Liver (tissue), 9 donors: ENCODE measurements around the gene TCERG1L. TPM values are rescaled to one million over a fixed set of nuclear protein-coding genes. Genes with fewer than 3 reads are reported as not detected.

Source experiments
- DNase-seq: peaks from one replicate; pipeline ENCODE4 v3.0.0-alpha.2; 2017; ENCODE audit warnings: low spot score
- H3K27ac ChIP-seq, 2 donors: one replicate each; pipeline ENCODE4 v1.7.0; 2013; ENCODE audit warnings: inconsistent platforms in 2 of 2, low read length in 2 of 2, control low read depth in 1 of 2, low read depth in 1 of 2, mild to moderate bottlenecking in 1 of 2
- H3K27me3 ChIP-seq, 4 donors: one replicate each; pipeline versions ENCODE4 v1.6.1 to v1.7.0; 2013; ENCODE audit warnings: low read length in 3 of 4, inconsistent platforms in 1 of 4, mild to moderate bottlenecking in 1 of 4, moderate library complexity in 1 of 4; ENCODE audit not compliant: control insufficient read depth in 4 of 4, insufficient read depth in 4 of 4
- H3K36me3 ChIP-seq, 4 donors: one replicate each; pipeline versions ENCODE4 v1.6.1 to v1.7.0; 2013; ENCODE audit warnings: low read length in 3 of 4, mild to moderate bottlenecking in 3 of 4, low read depth in 1 of 4, moderate library complexity in 1 of 4; ENCODE audit not compliant: control insufficient read depth in 4 of 4, insufficient read depth in 3 of 4
- H3K4me1 ChIP-seq, 4 donors: one replicate each; pipeline versions ENCODE4 v1.6.1 to v1.7.0; 2013; ENCODE audit warnings: low read length in 3 of 4, mild to moderate bottlenecking in 3 of 4, moderate library complexity in 1 of 4; ENCODE audit not compliant: control insufficient read depth in 4 of 4, insufficient read depth in 4 of 4
- H3K4me3 ChIP-seq, 3 donors: one replicate each; pipeline versions ENCODE4 v1.6.1 to v1.7.0; 2013; ENCODE audit warnings: low read length in 3 of 3, control low read depth in 1 of 3, low read depth in 1 of 3, mild to moderate bottlenecking in 1 of 3
- H3K9ac ChIP-seq, 2 donors: one replicate each; pipeline ENCODE4 v1.7.0; 2013; ENCODE audit warnings: low read length in 2 of 2, mild to moderate bottlenecking in 2 of 2, moderate library complexity in 2 of 2, control low read depth in 1 of 2, low read depth in 1 of 2
- H3K9me3 ChIP-seq, 4 donors: one replicate each; pipeline versions ENCODE4 v1.6.1 to v1.7.0; 2013; ENCODE audit warnings: low read length in 3 of 4; ENCODE audit not compliant: control insufficient read depth in 4 of 4
- ATF3 ChIP-seq: IDR thresholded peaks from 2 replicates; pipeline ENCODE4 v1.6.1; 2016; ENCODE audit warnings: antibody characterized with exemption
- CTCF ChIP-seq: fragments of 150-350 bp; IDR thresholded peaks from 2 replicates; pipeline ENCODE4 v1.5.1; 2017; ENCODE audit warnings: improper control_type of control experiment, low read depth, low read length; ENCODE audit not compliant: missing input control
- EGR1 ChIP-seq, 2 donors: IDR thresholded peaks; 2 replicates each; pipeline ENCODE4 v1.6.1; 2016 to 2018; ENCODE audit warnings: antibody characterized with exemption in 2 of 2, low read depth in 2 of 2
- FOXA1 ChIP-seq: IDR thresholded peaks from 2 replicates; pipeline ENCODE4 v1.6.1; 2016; ENCODE audit warnings: antibody characterized with exemption
- FOXA2 ChIP-seq: IDR thresholded peaks from 2 replicates; pipeline ENCODE4 v1.6.1; 2016; ENCODE audit warnings: antibody characterized with exemption
- GABPA ChIP-seq, 2 donors: IDR thresholded peaks in 1 of 2; conservative IDR thresholded peaks in 1 of 2; 2 replicates each; pipeline ENCODE4 v1.6.1; 2016; ENCODE audit warnings: antibody characterized with exemption in 2 of 2, mild to moderate bottlenecking in 1 of 2, moderate library complexity in 1 of 2
- HNF4A ChIP-seq, 2 donors: conservative IDR thresholded peaks; 2 replicates each; pipeline ENCODE4 v1.6.1; 2016; ENCODE audit warnings: antibody characterized with exemption in 2 of 2, mild to moderate bottlenecking in 2 of 2
- HNF4G ChIP-seq: IDR thresholded peaks from 2 replicates; pipeline ENCODE4 v1.6.1; 2016; ENCODE audit warnings: antibody characterized with exemption
- JUND ChIP-seq, 2 donors: IDR thresholded peaks; 2 replicates each; pipeline ENCODE4 v1.6.1; 2016; ENCODE audit warnings: antibody characterized with exemption in 2 of 2
- NR2F2 ChIP-seq: IDR thresholded peaks from 2 replicates; pipeline ENCODE4 v1.6.1; 2016; ENCODE audit warnings: antibody characterized with exemption
- RAD21 ChIP-seq, 2 donors: IDR thresholded peaks; 2 replicates each; pipeline ENCODE4 v1.6.1; 2016; ENCODE audit warnings: antibody characterized with exemption in 2 of 2, mild to moderate bottlenecking in 2 of 2
- RXRA ChIP-seq, 2 donors: IDR thresholded peaks; 2 replicates each; pipeline ENCODE4 v1.6.1; 2017 to 2018; ENCODE audit warnings: antibody characterized with exemption in 2 of 2, mild to moderate bottlenecking in 1 of 2
- SP1 ChIP-seq: IDR thresholded peaks from 2 replicates; pipeline ENCODE4 v1.6.1; 2018; ENCODE audit warnings: antibody characterized with exemption, mild to moderate bottlenecking
- TAF1 ChIP-seq: conservative IDR thresholded peaks from 2 replicates; pipeline ENCODE4 v1.6.1; 2016; ENCODE audit warnings: antibody characterized with exemption, mild to moderate bottlenecking
- YY1 ChIP-seq: IDR thresholded peaks from 2 replicates; pipeline ENCODE4 v1.6.1; 2016; ENCODE audit warnings: antibody characterized with exemption, mild to moderate bottlenecking
- WGBS: extraction: QIAGEN DNeasy Blood & Tissue Kit; methylation state at CpG from one replicate; pipeline ENCODE4 v1.1.7; 2013; 5-methylcytosine and 5-hydroxymethylcytosine counted together
- polyA plus RNA-seq, 2 donors: library from polyadenylated mRNA; stranded (reverse) in 1 of 2; unstranded in 1 of 2; fragments of 200-250 nt in 1 of 2; fragments of >200 nt in 1 of 2; fragmentation: Nextera tagmentation in 1 of 2; extraction: Ambion mirVana in 1 of 2; gene quantifications; one replicate each; pipeline versions ENCODE4 v1.2.1 to v1.2.3, GENCODE V29; 2013 to 2015
- total RNA-seq, 2 donors: library from RNA; depleted of rRNA; stranded (reverse); fragments of >200 nt; gene quantifications; one replicate each; pipeline ENCODE4 v1.2.3, GENCODE V29; 2014
- TF ChIP-seq, protein P1 (sequence below): IDR thresholded peaks from 2 replicates; pipeline ENCODE4 v1.6.1; 2016; ENCODE audit warnings: antibody characterized with exemption
- TF ChIP-seq, protein P2 (sequence below): IDR thresholded peaks from 2 replicates; pipeline ENCODE4 v1.6.1; 2016; ENCODE audit warnings: antibody characterized with exemption, mild to moderate bottlenecking
- donor health status: healthy.
- donor health status: healthy.
- donor health status: healthy.
- donor health status: healthy.
- donor health status: healthy.

The TCERG1L gene
- total and polyA plus RNA-seq, 4 donors = not detected

DNA sequence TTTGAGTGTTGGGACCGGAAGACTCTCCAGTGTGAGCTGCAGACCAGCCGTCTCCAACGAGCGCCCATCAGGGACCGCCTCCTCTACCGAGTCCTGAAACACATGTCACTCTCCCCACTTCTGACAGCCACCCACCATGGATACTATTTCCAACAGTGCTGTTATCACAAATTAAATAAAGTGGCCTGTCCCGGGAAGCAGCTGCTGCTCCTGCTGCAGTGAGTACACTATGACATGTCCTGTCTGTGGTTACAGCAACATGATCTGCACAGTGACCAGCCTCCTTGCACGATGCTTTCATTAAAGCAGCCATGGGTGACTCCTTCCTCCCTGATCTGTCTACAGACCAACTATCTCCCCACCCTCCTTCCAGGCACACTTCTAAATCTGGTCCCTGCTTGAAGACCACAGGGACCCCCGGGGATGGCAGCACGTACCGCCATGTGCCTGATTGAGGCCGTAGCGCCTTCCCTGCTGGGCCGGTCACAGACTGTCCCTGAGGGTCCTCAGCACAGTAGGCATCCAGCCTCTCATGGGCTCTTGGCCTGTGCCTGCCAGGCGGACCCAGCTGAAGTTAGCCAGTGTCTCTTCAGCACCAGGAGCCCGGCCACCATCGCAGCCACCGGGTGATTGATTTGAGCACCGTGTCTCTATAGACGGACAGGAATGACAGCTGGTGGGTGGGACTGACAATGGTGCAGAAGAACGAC, 58.8 kb downstream of the TCERG1L start (continued):
- TF ChIP-seq HNF4A (conservative IDR thresholded peaks at IDR 0.05) (no peak), FOXA2 (no peak), SP1 (no peak)

DNA sequence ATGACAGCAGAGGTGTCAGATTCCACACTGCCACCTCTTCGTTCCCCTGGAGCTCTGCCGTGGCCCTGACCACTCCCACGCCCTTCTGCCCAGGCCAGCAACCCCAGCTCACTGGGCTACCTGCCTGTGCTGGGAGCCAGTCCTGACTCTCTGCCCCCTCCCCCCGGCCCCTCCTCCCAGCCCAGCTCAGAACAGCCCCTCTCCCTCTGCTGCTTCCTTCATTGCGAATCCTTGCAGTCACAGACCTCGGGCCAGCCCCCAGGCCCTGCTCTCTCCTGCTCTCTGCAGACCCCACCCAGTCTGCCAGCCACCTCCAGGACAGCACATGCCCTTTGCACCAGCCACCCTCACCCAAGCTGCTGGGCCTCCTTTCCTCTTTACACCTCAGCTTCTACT, 60.4 kb downstream of the TCERG1L start:
- no peak overlapping the region for H3K4me3 ChIP-seq
- DNase-seq = no peak
- peaks cover 0 to 7% (median 6%) of the 10 kb centered on the region in 4 donors for H3K27me3 ChIP-seq
- H3K9ac ChIP-seq = no peak overlapping the region
- no peaks in the 10 kb centered on the region for H3K36me3 ChIP-seq
- H3K9me3 ChIP-seq = no peaks in the 10 kb centered on the region
- no peak overlapping the region for H3K27ac ChIP-seq
- H3K4me1 ChIP-seq = no peaks in the 10 kb centered on the region
- 20% methylated on average over 6 of the region's 6 CpGs for WGBS
- TF ChIP-seq ATF3 (no peak), RXRA (IDR thresholded peaks at IDR 0.05) (no peak), GABPA (IDR thresholded peaks at IDR 0.05 in 1 of 2, conservative IDR thresholded peaks at IDR 0.05 in 1 of 2) (no peak), EGR1 (IDR thresholded peaks at IDR 0.05; ENCODE audit: low read depth in 2 of 2) (no peak), JUND (IDR thresholded peaks at IDR 0.05) (no peak), CTCF (no peak), YY1 (no peak), SP1 (no peak), NR2F2 (no peak), HNF4G (no peak), HNF4A (conservative IDR thresholded peaks at IDR 0.05) (no peak), RAD21 (IDR thresholded peaks at IDR 0.05) (no peak), TAF1 (no peak), FOXA1 (no peak)
- TF ChIP-seq, protein P1, sequence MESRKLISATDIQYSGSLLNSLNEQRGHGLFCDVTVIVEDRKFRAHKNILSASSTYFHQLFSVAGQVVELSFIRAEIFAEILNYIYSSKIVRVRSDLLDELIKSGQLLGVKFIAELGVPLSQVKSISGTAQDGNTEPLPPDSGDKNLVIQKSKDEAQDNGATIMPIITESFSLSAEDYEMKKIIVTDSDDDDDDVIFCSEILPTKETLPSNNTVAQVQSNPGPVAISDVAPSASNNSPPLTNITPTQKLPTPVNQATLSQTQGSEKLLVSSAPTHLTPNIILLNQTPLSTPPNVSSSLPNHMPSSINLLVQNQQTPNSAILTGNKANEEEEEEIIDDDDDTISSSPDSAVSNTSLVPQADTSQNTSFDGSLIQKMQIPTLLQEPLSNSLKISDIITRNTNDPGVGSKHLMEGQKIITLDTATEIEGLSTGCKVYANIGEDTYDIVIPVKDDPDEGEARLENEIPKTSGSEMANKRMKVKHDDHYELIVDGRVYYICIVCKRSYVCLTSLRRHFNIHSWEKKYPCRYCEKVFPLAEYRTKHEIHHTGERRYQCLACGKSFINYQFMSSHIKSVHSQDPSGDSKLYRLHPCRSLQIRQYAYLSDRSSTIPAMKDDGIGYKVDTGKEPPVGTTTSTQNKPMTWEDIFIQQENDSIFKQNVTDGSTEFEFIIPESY = no peak
- TF ChIP-seq, protein P2, sequence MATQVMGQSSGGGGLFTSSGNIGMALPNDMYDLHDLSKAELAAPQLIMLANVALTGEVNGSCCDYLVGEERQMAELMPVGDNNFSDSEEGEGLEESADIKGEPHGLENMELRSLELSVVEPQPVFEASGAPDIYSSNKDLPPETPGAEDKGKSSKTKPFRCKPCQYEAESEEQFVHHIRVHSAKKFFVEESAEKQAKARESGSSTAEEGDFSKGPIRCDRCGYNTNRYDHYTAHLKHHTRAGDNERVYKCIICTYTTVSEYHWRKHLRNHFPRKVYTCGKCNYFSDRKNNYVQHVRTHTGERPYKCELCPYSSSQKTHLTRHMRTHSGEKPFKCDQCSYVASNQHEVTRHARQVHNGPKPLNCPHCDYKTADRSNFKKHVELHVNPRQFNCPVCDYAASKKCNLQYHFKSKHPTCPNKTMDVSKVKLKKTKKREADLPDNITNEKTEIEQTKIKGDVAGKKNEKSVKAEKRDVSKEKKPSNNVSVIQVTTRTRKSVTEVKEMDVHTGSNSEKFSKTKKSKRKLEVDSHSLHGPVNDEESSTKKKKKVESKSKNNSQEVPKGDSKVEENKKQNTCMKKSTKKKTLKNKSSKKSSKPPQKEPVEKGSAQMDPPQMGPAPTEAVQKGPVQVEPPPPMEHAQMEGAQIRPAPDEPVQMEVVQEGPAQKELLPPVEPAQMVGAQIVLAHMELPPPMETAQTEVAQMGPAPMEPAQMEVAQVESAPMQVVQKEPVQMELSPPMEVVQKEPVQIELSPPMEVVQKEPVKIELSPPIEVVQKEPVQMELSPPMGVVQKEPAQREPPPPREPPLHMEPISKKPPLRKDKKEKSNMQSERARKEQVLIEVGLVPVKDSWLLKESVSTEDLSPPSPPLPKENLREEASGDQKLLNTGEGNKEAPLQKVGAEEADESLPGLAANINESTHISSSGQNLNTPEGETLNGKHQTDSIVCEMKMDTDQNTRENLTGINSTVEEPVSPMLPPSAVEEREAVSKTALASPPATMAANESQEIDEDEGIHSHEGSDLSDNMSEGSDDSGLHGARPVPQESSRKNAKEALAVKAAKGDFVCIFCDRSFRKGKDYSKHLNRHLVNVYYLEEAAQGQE = no peak
